CD4-positive, alpha-beta T cell (primary cell): ENCODE measurements around the gene TEX29. TPM values are rescaled to one million over a fixed set of nuclear protein-coding genes. Genes with fewer than 3 reads are reported as not detected.

Experiments
- ATAC-seq: fragments of 200-7000 bp; cut with Tn5 transposase; one replicate; pipeline ENCODE4 v1.10.0; 2022; ENCODE audit warnings: mild to moderate bottlenecking; ENCODE audit not compliant: poor library complexity
- CTCF ChIA-PET: fragments of 350-600 bp; sonication (Branson Sonifier 250); formaldehyde crosslinking; loops from one replicate; lab custom pipeline; 2021; ENCODE audit warnings: antibody characterized with exemption, inconsistent platforms; lab: Charles Lee
- POLR2A ChIA-PET: fragments of 350-600 bp; sonication (Branson Sonifier 250); formaldehyde crosslinking; loops from one replicate; lab custom pipeline; 2021; ENCODE audit warnings: antibody characterized with exemption, inconsistent platforms; lab: Charles Lee
- DNase-seq, 14 experiments: peaks; one replicate each; pipeline ENCODE4 v3.0.0-alpha.2; 2013 to 2020; ENCODE audit warnings: mixed read lengths in 2 of 14
- H3K27ac ChIP-seq, 2 donors: one replicate each; pipeline versions ENCODE4 v1.5.1 to v1.7.0; 2013; ENCODE audit warnings: low read length in 2 of 2, low read depth in 1 of 2, mild to moderate bottlenecking in 1 of 2
- H3K27me3 ChIP-seq, 2 experiments: 1 replicate in 1 of 2; 2 replicates in 1 of 2; pipeline versions ENCODE4 v1.6.1 to v1.7.0; 2013; ENCODE audit warnings: low read length in 2 of 2, control low read depth in 1 of 2, mild to moderate bottlenecking in 1 of 2, moderate library complexity in 1 of 2; ENCODE audit not compliant: insufficient read depth in 2 of 2, control insufficient read depth in 1 of 2
- H3K36me3 ChIP-seq: one replicate; pipeline ENCODE4 v1.6.1; 2013; ENCODE audit warnings: low read length, control low read depth; ENCODE audit not compliant: insufficient read depth
- H3K4me1 ChIP-seq: one replicate; pipeline ENCODE4 v1.6.1; 2013; ENCODE audit warnings: low read length, control low read depth; ENCODE audit not compliant: insufficient read depth
- H3K4me3 ChIP-seq: one replicate; pipeline ENCODE4 v1.5.1; 2013; ENCODE audit warnings: mild to moderate bottlenecking, low read length, moderate library complexity
- H3K9me3 ChIP-seq, 2 experiments: 1 replicate in 1 of 2; 2 replicates in 1 of 2; pipeline versions ENCODE4 v1.6.1 to v1.7.0; 2013; ENCODE audit warnings: low read length in 2 of 2, mild to moderate bottlenecking in 2 of 2, control low read depth in 1 of 2, moderate library complexity in 1 of 2; ENCODE audit not compliant: control insufficient read depth in 1 of 2, insufficient read depth in 1 of 2
- H3K27ac Mint-ChIP-seq: one replicate; pipeline ENCODE4 v1.8.0; 2020; ENCODE audit warnings: mixed read lengths
- H3K27me3 Mint-ChIP-seq: one replicate; pipeline ENCODE4 v1.8.0; 2021; ENCODE audit warnings: mixed read lengths
- H3K36me3 Mint-ChIP-seq: one replicate; pipeline ENCODE4 v1.8.0; 2021; ENCODE audit warnings: low read depth, mixed read lengths
- H3K4me1 Mint-ChIP-seq: one replicate; pipeline ENCODE4 v1.8.0; 2021; ENCODE audit warnings: low read depth, mixed read lengths
- H3K4me3 Mint-ChIP-seq: one replicate; pipeline ENCODE4 v1.8.0; 2020; ENCODE audit warnings: mild to moderate bottlenecking, mixed read lengths
- H3K9me3 Mint-ChIP-seq: one replicate; pipeline ENCODE4 v1.8.0; 2020; ENCODE audit warnings: mixed read lengths
- CTCF ChIP-seq: fragments of 200-600 bp; IDR thresholded peaks from one replicate; pipeline ENCODE4 v1.8.0; 2022; ENCODE audit warnings: antibody characterized with exemption, mild to moderate bottlenecking
- intact Hi-C, 2 experiments: fragments of 100-400 bp; cut with DNase I in 1 of 2; cut with micrococcal nuclease in 1 of 2; formaldehyde crosslinking; loops; one replicate each; pipeline versions ENCODE4 v1.15.1 to v1.9.0; 2023 to 2025; cut with DNase I, micrococcal nuclease
- total RNA-seq, 174 experiments: library from RNA in 2 of 174; stranded (reverse) in 2 of 174; gene quantifications; one replicate each; pipeline ENCODE4 v1.2.3 and lab custom pipeline; 2021 to 2026

The TEX29 gene
- total RNA-seq, 2 experiments from 2014 or later: 0.52 to 1.0 TPM

GRCh38 chr13:111367340-111367739, 46.9 kb downstream of the TEX29 start:
- ChIA-PET CTCF (no interaction called here), POLR2A (no interaction called here)
- H3K4me3 ChIP-seq: no peak overlapping the region
- H3K27me3 ChIP-seq: peaks cover 0 to 2% of the 10 kb centered on the region in 2 experiments
- no peak overlapping the region for H3K27ac Mint-ChIP-seq
- H3K4me1 ChIP-seq: no peaks in the 10 kb centered on the region
- no peak overlapping the region for H3K4me3 Mint-ChIP-seq
- H3K9me3 Mint-ChIP-seq: no peaks in the 10 kb centered on the region
- ATAC-seq (no peak), DNase-seq (no peak)
- H3K9me3 ChIP-seq: no peaks in the 10 kb centered on the region
- no peaks in the 10 kb centered on the region for H3K27me3 Mint-ChIP-seq
- H3K27ac ChIP-seq: no peak overlapping the region
- H3K4me1 Mint-ChIP-seq: no peaks in the 10 kb centered on the region
- intact Hi-C loops: no loop called here
- TF ChIP-seq CTCF: no peak
- H3K36me3 ChIP-seq: no peaks in the 10 kb centered on the region
- H3K36me3 Mint-ChIP-seq: no peaks in the 10 kb centered on the region

- Mint-ChIP-seq H3K4me1 (no peaks in the 10 kb centered on the region), H3K36me3 (no peaks in the 10 kb centered on the region), H3K27ac (no peak overlapping the region), H3K27me3 (no peaks in the 10 kb centered on the region), H3K4me3 (no peak overlapping the region), H3K9me3 (no peaks in the 10 kb centered on the region)
- no peak for DNase-seq
- Histone ChIP-seq H3K36me3 (no peaks in the 10 kb centered on the region), H3K27me3 (peaks cover 0 to 1% of the 10 kb centered on the region in 2 experiments), H3K4me3 (no peak overlapping the region), H3K27ac (no peak overlapping the region), H3K9me3 (no peaks in the 10 kb centered on the region), H3K4me1 (no peaks in the 10 kb centered on the region)
- POLR2A ChIA-PET: no interaction called here
- no peak for TF ChIP-seq CTCF
- CTCF ChIA-PET: no interaction called here
- intact Hi-C loops: no loop called here
- no peak for ATAC-seq
These were observed 47.6 kb downstream of the TEX29 start for GRCh38 chr13:111368091-111368490.

- POLR2A ChIA-PET: no interaction called here
- CTCF ChIA-PET: no interaction called here
- Mint-ChIP-seq H3K4me1 (no peaks in the 10 kb centered on the region), H3K36me3 (no peaks in the 10 kb centered on the region), H3K27ac (no peak overlapping the region), H3K4me3 (no peak overlapping the region), H3K27me3 (no peaks in the 10 kb centered on the region), H3K9me3 (no peaks in the 10 kb centered on the region)
- ATAC-seq (no peak), DNase-seq (no peak)
- Histone ChIP-seq H3K9me3 (no peaks in the 10 kb centered on the region), H3K36me3 (no peaks in the 10 kb centered on the region), H3K27me3 (no peaks in the 10 kb centered on the region), H3K27ac (no peak overlapping the region), H3K4me3 (no peak overlapping the region), H3K4me1 (no peaks in the 10 kb centered on the region)
- intact Hi-C loops: no loop called here
- no peak for TF ChIP-seq CTCF
These were observed 49.7 kb downstream of the TEX29 start for GRCh38 chr13:111370147-111370546.
